Liver (tissue), 3 donors: ENCODE data around the gene CHCHD4.

Experiments used
- EGR1 ChIP-seq, 2 donors: IDR thresholded peaks; 2 replicates each; pipeline ENCODE4 v1.6.1; 2016 to 2018; ENCODE audit warnings: antibody characterized with exemption in 2 of 2, low read depth in 2 of 2
- GABPA ChIP-seq, 2 donors: IDR thresholded peaks in 1 of 2; conservative IDR thresholded peaks in 1 of 2; 2 replicates each; pipeline ENCODE4 v1.6.1; 2016; ENCODE audit warnings: antibody characterized with exemption in 2 of 2, mild to moderate bottlenecking in 1 of 2, moderate library complexity in 1 of 2
- RAD21 ChIP-seq, 2 donors: IDR thresholded peaks; 2 replicates each; pipeline ENCODE4 v1.6.1; 2016; ENCODE audit warnings: antibody characterized with exemption in 2 of 2, mild to moderate bottlenecking in 2 of 2
- REST ChIP-seq: IDR thresholded peaks from 2 replicates; pipeline ENCODE4 v1.6.1; 2016; ENCODE audit warnings: antibody characterized with exemption, mild to moderate bottlenecking
- TAF1 ChIP-seq: conservative IDR thresholded peaks from 2 replicates; pipeline ENCODE4 v1.6.1; 2016; ENCODE audit warnings: antibody characterized with exemption, mild to moderate bottlenecking
- YY1 ChIP-seq: IDR thresholded peaks from 2 replicates; pipeline ENCODE4 v1.6.1; 2016; ENCODE audit warnings: antibody characterized with exemption, mild to moderate bottlenecking
- ZBTB33 ChIP-seq: IDR thresholded peaks from 2 replicates; pipeline ENCODE4 v1.6.1; 2016; ENCODE audit warnings: antibody characterized with exemption
- TF ChIP-seq, protein P1 (sequence below): fragments of 150-350 bp; IDR thresholded peaks from 2 replicates; pipeline ENCODE4 v1.5.1; 2017; ENCODE audit warnings: improper control_type of control experiment, low read depth, low read length; ENCODE audit not compliant: missing input control
- TF ChIP-seq, protein P2 (sequence below): IDR thresholded peaks from 2 replicates; pipeline ENCODE4 v1.6.1; 2016; ENCODE audit warnings: antibody characterized with exemption
- donor health status: healthy.
- donor health status: healthy.

DNA sequence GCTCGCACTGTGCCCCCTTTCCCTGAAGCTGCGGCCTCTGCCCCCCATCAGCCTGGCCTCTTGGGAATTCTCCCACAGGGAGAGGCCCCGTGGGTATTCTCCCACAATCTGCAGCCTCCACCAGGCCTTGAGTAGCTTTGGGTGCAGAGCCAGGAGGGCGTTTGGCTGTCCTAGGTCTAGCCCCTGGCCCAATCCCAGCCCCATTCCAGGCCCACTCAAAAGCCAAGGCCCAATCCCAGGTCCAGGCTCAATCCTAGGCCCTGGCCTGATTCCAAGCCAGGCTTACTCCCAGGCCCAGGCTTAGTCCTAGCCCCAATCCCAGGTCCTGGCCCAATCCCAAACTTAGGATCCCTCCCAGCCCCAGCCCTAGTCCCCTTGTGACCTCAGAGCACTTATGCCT, 59.8 kb downstream of the CHCHD4 start:
- TF ChIP-seq, protein P1, sequence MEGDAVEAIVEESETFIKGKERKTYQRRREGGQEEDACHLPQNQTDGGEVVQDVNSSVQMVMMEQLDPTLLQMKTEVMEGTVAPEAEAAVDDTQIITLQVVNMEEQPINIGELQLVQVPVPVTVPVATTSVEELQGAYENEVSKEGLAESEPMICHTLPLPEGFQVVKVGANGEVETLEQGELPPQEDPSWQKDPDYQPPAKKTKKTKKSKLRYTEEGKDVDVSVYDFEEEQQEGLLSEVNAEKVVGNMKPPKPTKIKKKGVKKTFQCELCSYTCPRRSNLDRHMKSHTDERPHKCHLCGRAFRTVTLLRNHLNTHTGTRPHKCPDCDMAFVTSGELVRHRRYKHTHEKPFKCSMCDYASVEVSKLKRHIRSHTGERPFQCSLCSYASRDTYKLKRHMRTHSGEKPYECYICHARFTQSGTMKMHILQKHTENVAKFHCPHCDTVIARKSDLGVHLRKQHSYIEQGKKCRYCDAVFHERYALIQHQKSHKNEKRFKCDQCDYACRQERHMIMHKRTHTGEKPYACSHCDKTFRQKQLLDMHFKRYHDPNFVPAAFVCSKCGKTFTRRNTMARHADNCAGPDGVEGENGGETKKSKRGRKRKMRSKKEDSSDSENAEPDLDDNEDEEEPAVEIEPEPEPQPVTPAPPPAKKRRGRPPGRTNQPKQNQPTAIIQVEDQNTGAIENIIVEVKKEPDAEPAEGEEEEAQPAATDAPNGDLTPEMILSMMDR: no peak
- TF ChIP-seq RAD21 (IDR thresholded peaks at IDR 0.05): no peak
- TF ChIP-seq, protein P2, sequence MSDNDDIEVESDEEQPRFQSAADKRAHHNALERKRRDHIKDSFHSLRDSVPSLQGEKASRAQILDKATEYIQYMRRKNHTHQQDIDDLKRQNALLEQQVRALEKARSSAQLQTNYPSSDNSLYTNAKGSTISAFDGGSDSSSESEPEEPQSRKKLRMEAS: no peak
- no peak for TF ChIP-seq REST
- no peak for TF ChIP-seq YY1
- no peak for TF ChIP-seq GABPA (IDR thresholded peaks at IDR 0.05 in 1 of 2, conservative IDR thresholded peaks at IDR 0.05 in 1 of 2)
- no peak for TF ChIP-seq TAF1
- no peak for TF ChIP-seq ZBTB33
- no peak for TF ChIP-seq EGR1 (IDR thresholded peaks at IDR 0.05; ENCODE audit: low read depth in 2 of 2)
